ENCODE measurements around the gene CIROP. TPM values are rescaled to one million over a fixed set of nuclear protein-coding genes. Genes with fewer than 3 reads are reported as not detected.

CIROP gene
- total and polyA plus RNA-seq, 9 of the 15 experiments (the other 6 are each of a cell fraction or from before 2014, with no cell fraction given), result not detected

GRCh38 chr14:23093991-23094665 lies 10.7 kb downstream of the CIROP start:
- H3K4me1 ChIP-seq (replicated peaks in 1 of 2; ENCODE audit: control insufficient read depth in 2 of 2, insufficient read depth in 2 of 2, low read length in 2 of 2), result peaks cover 8 to 29% of the 10 kb centered on the region in 2 experiments; a peak in 4 of 5 replicates
- H4K20me1 ChIP-seq (replicated peaks; ENCODE audit: control insufficient read depth, insufficient read depth, low read length), result peaks cover 16% of the 10 kb centered on the region
- H3K36me3 ChIP-seq (ENCODE audit: control insufficient read depth, insufficient read depth, low read length), result peaks cover 68% of the 10 kb centered on the region
- ChIA-PET POLR2A (interaction anchor here (0.6 to 3.0 kb wide), 29 partner anchors 8 to 1046 kb away, joined by 3 to 34 read pairs (median 4); partner anchors contain the start of genes CIROP, HOMEZ, PABPN1 and PPP1R3E), CTCF (ENCODE audit: low intra/inter-chr PET ratio) (interaction anchor here (1.3 kb wide), 1 partner anchor 17 kb away, joined by 5 read pairs; no protein-coding TSS in a partner anchor)
- peak overlapping the region; percentile 100 for H2AFZ ChIP-seq (ENCODE audit: low read depth, low read length)
- FAIRE-seq (peak; percentile 6), DNase-seq (ENCODE audit: extremely low read depth in 1 of 4, low spot score in 3 of 4) (no peak), ATAC-seq (no peak)
- H3K27ac ChIP-seq (ENCODE audit: extremely low read depth, low read depth, low read length), result peak overlapping the region; percentile 98
- intact Hi-C loops (cut with micrococcal nuclease) (loop anchor here (2.0 kb wide), 1 partner anchor 15 kb away; no protein-coding TSS in a partner anchor), in situ Hi-C loops (cut with MboI) (no loop called here)
- H3K27me3 ChIP-seq (ENCODE audit: control insufficient read depth in 2 of 2, insufficient read depth in 2 of 2, low read length in 2 of 2), result no peaks in the 10 kb centered on the region
- H3K79me2 ChIP-seq (ENCODE audit: control insufficient read depth, insufficient read depth, low read length), result peaks cover 87% of the 10 kb centered on the region
- H3K4me3 ChIP-seq, result peak overlapping the region; percentile 83
- H3K9me1 ChIP-seq (ENCODE audit: control insufficient read depth, insufficient read depth, low read length), result no peaks in the 10 kb centered on the region
- BruUV-seq (replicated peaks), result no TSS peak
- 1% methylated on average over 14 of the region's 14 CpGs for WGBS (ENCODE audit: insufficient coverage, low coverage, missing lambda C conversion rate)
- H3K9me3 ChIP-seq (replicated peaks; ENCODE audit: control insufficient read depth, insufficient read depth, low read depth, low read length), result no peaks in the 10 kb centered on the region
- H3K4me2 ChIP-seq (ENCODE audit: insufficient read depth, low read length), result peak overlapping the region; percentile 90
- peak overlapping the region; percentile 98 to 100 for H3K9ac ChIP-seq (ENCODE audit: insufficient read depth in 1 of 2, low read depth in 2 of 2, low read length in 2 of 2)
- TF ChIP-seq NRF1 (conservative IDR thresholded peaks at IDR 0.05 in 1 of 2, IDR thresholded peaks at IDR 0.05 in 1 of 2) (no peak), NFE2L1 (tag; IDR thresholded peaks at IDR 0.05; ENCODE audit: borderline replicate concordance, low read depth) (no peak), CC2D1A (IDR thresholded peaks at IDR 0.05) (no peak), ELK3 (CRISPR knock-in tag; IDR thresholded peaks at IDR 0.05) (no peak), CREB1 (IDR thresholded peaks at IDR 0.05) (no peak), CREB1 (CRISPR knock-in tag; IDR thresholded peaks at IDR 0.05) (no peak), ZNF518B (CRISPR knock-in tag; IDR thresholded peaks at IDR 0.05) (no peak), RREB1 (CRISPR knock-in tag; IDR thresholded peaks at IDR 0.05) (no peak), RBM39 (optimal IDR thresholded peaks at IDR 0.05; ENCODE audit: low read depth, low read length) (no peak)

Data from K562 (cell line).